GM21528 (cell line): ENCODE measurements around the gene PLEKHF1.
A peak's percentile ranks its signal among the peaks of the same experiment; 100 is the strongest.

ENCODE experiments used
- ATAC-seq: cut with Tn5 transposase; IDR thresholded peaks from one replicate; pipeline ENCODE4 v1.9.1; 2021; ENCODE audit warnings: mild to moderate bottlenecking, moderate library complexity; ENCODE audit not compliant: unreplicated experiment, low FRiP score

PLEKHF1 gene

GRCh38 chr19:29677001-29677817, 11.9 kb downstream of the PLEKHF1 start:
- ATAC-seq: no peak

- ATAC-seq: no peak
These were observed 13.3 kb downstream of the PLEKHF1 start for GRCh38 chr19:29678484-29679106.

- ATAC-seq: no peak
These were observed 14.4 kb downstream of the PLEKHF1 start for GRCh38 chr19:29679598-29680210.

- ATAC-seq: no peak
These were observed 15.2 kb downstream of the PLEKHF1 start for GRCh38 chr19:29680447-29680846.

- ATAC-seq: no peak
These were observed 15.7 kb downstream of the PLEKHF1 start for GRCh38 chr19:29680937-29681336.

- no peak for ATAC-seq
These were observed 16.4 kb downstream of the PLEKHF1 start for GRCh38 chr19:29681422-29682235.

DNA sequence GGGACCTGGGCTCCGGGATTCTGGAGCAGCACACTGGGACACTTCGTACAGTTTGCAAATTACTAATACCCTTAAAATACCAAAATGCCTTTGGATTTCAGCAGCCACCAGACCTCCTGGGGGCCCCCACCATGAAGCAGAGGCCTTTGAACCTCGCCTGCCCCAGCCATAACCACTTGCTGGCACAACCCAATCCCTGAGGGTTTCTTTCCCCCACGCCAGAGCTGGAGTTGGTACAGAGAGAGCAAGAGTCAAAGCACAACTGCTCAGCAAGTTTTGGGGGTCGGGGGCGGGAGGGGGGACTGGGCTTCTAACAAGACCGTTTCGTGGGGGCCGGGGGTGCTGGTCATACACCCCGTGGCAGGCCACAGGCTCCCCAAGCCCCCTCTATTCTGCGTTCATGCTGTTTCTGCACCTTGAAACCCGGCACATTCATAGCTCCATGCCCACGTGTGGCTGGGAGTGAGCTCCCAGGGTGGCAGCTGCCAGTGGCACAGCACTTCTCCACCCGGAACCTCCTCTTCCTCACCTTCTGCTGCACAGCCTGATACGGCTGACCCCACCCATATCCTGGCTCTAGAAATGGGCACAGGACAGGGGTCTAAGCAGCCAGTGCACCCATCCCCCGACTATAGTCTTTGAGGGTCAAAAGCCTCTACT, 17.1 kb downstream of the PLEKHF1 start:
- ATAC-seq: no peak

DNA sequence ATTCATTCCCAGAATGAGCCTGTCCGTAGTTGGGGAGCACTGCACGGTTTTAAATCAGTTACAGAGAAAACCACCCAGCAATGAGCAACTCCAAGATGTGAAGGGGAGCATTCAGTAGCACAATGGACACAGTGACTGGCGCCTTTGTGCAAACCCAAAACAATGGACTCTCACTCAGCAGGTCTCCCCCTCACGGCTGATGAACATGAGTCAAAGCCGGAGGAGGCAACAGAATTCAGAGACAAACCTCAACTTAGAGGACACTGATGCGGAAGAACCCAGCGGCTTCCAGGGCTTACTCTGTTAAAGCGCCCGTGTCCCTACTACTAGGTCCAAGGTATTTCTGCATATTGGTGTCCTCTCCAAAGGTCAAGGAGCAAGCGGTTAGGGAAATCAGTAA, 17.7 kb downstream of the PLEKHF1 start:
- no peak for ATAC-seq

GRCh38 chr19:29685326-29685725, 20.1 kb downstream of the PLEKHF1 start:
- no peak for ATAC-seq

GRCh38 chr19:29686285-29686805, 21.1 kb downstream of the PLEKHF1 start:
- ATAC-seq: no peak

DNA sequence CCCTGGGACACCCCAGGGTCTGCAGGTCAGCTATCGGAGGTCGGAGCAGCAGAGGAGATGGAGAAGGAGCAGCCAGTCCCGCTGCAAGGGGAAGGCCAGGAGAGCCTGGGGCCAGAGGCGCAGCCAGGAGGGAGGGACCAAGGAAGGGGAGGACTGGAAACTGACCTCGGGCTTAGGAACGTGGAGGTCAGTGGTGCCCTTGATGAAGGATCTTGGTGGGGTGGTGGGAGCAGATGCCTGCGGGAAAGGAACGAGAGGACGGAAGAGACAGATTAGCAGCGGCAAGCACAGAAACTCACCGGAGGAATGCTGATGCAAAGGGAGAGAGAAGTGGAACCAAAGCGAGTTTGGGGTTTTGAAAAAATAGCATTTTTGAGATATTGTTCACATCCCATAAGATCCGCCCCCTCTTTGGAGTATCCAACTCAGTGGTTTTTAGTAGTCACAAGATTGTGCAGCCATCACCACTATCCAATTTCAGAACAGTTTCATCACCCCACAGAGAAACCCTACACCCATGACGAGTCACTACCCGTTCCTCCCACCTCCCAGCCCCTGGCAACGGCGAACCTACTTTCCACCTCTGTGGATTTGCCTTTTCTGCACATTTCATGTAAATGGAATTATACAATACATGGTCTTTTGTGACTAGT, 22.1 kb downstream of the PLEKHF1 start:
- ATAC-seq: no peak

DNA sequence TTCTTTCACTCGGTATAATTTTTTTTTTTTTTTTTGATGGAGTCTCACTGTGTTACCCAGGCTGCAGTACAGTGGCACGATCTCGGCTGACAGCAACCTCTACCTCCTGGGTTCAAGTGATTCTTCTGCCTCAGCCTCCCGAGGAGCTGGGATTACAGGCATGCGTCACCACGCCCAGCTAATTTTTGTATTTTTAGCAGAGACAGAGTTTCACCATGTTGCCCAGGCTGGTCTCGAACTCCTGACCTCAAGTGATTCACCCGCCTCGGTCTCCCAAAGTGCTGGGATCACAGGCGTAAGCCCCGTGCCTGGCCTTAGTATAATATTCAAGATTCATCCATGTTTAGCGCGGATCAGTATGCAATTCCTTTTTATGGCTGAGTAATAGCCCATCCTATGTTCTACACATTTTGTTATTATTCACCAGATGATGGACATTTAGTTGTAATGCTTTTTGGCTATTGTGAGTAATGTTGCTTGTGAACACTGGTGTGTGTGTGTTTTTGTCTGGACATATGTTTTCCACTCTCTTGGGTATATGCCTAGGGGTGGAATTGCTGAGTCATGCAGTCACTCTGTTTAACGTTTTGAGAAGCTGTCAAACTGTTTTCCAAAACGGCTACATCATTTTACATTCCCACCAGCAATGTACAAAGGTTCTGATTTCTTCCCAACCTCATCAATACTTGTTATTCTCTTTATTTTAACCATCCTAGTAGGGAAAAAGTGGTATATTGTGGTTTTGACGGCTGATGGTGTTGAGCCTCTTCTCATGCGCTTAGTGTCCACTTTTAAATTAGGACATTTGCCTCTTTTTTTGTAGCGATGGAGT, 22.9 kb downstream of the PLEKHF1 start:
- no peak for ATAC-seq

- no peak for ATAC-seq
These were observed 25.6 kb downstream of the PLEKHF1 start for GRCh38 chr19:29690842-29691241.

GRCh38 chr19:29694161-29694560, 28.9 kb downstream of the PLEKHF1 start:
- no peak for ATAC-seq

DNA sequence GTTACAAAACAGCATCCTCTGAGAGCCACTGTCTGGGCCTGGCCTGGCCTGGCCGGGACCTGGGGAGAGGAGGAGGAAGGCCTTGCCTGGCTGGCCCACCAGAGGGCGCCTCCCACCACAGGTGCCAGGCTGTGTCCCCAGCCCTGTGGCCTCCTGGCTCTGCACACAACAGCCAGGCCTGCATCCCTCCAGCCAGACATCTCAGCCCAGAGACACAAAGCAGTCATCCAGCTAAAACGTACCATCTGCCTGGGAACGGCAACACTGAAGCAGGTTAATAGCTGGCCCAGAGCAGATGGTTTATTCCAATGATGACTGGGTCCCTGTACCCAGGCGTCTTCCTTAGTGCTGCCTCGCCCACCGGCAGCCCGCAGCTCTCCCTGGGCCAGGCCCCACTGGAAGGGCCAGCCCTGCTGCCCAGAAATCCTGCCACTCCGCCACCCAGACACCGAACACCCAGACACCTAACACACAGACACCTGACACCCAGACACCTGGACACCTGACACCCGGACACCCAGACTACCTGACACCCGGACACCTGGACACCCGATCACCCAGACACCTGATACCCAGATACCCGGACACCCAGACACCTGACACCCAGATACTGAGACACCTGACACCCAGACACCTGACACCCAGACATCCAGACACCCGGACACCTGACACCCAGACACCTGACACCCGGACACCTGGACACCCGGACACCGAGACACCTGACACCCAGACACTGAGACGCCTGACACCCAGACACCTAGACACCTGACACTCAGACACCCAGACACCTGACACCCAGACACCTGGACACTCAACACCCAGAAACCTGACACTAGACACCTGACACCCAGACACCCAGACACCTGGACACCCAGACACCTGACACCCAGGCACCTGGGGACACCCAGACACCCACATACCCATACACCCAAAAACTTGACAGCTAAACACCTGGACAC, 29.7 kb downstream of the PLEKHF1 start:
- peak; percentile 80 for ATAC-seq

- ATAC-seq: no peak
These were observed 30.7 kb downstream of the PLEKHF1 start for GRCh38 chr19:29695765-29696564.

GRCh38 chr19:29696565-29696846, 31.2 kb downstream of the PLEKHF1 start:
- no peak for ATAC-seq
